Measurements from ENCODE around the gene CASK.

GRCh38 chrX:41514179-41514578 lies 409.2 kb downstream of the CASK start:
- no peak for TF ChIP-seq POLR2A (IDR thresholded peaks at IDR 0.05)
- TF ChIP-seq CTCF (IDR thresholded peaks at IDR 0.05), result no peak

Measured in stomach (tissue), 4 donors.